Right atrium auricular region (tissue), 2 donors: ENCODE measurements around the gene CCDC91. TPM values are rescaled to one million over a fixed set of nuclear protein-coding genes. Genes with fewer than 3 reads are reported as not detected.

Source experiments
- DNase-seq: peaks from one replicate; pipeline ENCODE4 v3.0.0-alpha.2; 2019; ENCODE audit warnings: low spot score
- H3K27ac ChIP-seq, 2 donors: fragments of 200-600 bp; sonication (generic); 1 replicate in 1 of 2; 2 replicates in 1 of 2; pipeline ENCODE4 v1.5.1; 2016 to 2019
- H3K27me3 ChIP-seq, 2 donors: fragments of 200-600 bp; sonication (generic); one replicate each; pipeline versions ENCODE4 v1.5.1 to v1.6.0; 2017 to 2019
- H3K36me3 ChIP-seq: fragments of 200-600 bp; sonication (generic); one replicate; pipeline ENCODE4 v1.5.1; 2016
- H3K4me1 ChIP-seq, 2 donors: fragments of 200-600 bp; sonication (generic); one replicate each; pipeline versions ENCODE4 v1.5.1 to v1.6.0; 2017 to 2019
- H3K4me3 ChIP-seq, 2 donors: fragments of 200-600 bp; sonication (generic); 1 replicate in 1 of 2; 2 replicates in 1 of 2; pipeline ENCODE4 v1.5.1; 2017 to 2019; ENCODE audit warnings: mild to moderate bottlenecking in 1 of 2, moderate library complexity in 1 of 2
- H3K9me3 ChIP-seq, 2 donors: fragments of 200-600 bp; sonication (generic); one replicate each; pipeline ENCODE4 v1.5.1; 2019
- CTCF ChIP-seq, 2 donors: fragments of 200-600 bp; sonication (generic); IDR thresholded peaks; one replicate each; pipeline ENCODE4 v1.5.1; 2019; ENCODE audit warnings: antibody characterized with exemption in 2 of 2
- total RNA-seq, 2 donors: library from RNA; depleted of rRNA; stranded (reverse); fragments of >200 nt; gene quantifications; one replicate each; pipeline ENCODE4 v1.1.0, GENCODE V29; 2016

Gene CCDC91
- total RNA-seq, 2 donors from 2014 or later = 33.6 to 36.1 TPM

DNA sequence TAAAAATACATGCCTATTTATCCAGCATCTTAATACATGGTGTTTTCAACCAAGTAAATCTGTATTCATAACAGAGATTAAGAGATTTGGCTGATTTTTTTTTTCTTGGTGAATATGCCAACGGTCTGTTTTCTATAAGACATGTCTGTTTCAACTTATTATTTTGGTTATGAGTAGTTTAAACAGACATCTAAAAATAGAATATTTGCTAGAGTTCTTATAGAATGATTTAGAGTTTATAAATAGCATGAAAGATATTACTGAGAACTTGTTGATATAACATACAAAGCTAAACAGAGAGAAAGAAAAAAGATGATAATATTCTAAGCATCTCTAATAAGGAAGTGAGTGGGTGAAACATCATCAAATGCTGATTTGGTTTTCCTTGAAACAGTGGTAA is 199.9 kb downstream of the CCDC91 start:
- Histone ChIP-seq H3K27ac (no peak overlapping the region), H3K9me3 (no peaks in the 10 kb centered on the region), H3K27me3 (no peaks in the 10 kb centered on the region), H3K36me3 (no peaks in the 10 kb centered on the region), H3K4me1 (no peaks in the 10 kb centered on the region), H3K4me3 (no peak overlapping the region)
- DNase-seq = no peak
- no peak for TF ChIP-seq CTCF (IDR thresholded peaks at IDR 0.05)

GRCh38 chr12:28390761-28391385 is 200.6 kb downstream of the CCDC91 start:
- Histone ChIP-seq H3K27me3 (no peaks in the 10 kb centered on the region), H3K36me3 (no peaks in the 10 kb centered on the region), H3K4me1 (no peaks in the 10 kb centered on the region), H3K9me3 (no peaks in the 10 kb centered on the region), H3K27ac (no peak overlapping the region), H3K4me3 (no peak overlapping the region)
- no peak for TF ChIP-seq CTCF (IDR thresholded peaks at IDR 0.05)
- DNase-seq = no peak

DNA sequence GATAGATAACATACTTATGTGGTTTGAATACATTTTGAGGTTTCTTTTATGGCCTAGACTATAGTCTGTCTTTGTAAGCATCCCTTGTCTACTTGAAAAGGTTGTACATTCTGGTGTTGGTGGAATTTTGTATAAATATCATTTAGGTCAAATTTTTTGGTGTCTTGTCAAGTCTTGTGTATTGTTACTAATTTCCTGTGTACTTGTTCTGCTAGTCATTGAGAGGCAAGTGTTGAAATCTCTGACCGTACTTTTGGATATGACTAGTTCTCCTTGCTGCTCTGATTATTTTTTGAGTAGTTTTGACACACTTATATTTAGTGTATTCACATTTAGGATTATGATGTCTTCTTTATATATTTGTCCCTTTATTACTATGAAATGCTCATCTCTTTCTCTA is 219.6 kb downstream of the CCDC91 start:
- Histone ChIP-seq H3K4me1 (no peaks in the 10 kb centered on the region), H3K27ac (no peak overlapping the region), H3K4me3 (no peak overlapping the region), H3K9me3 (no peaks in the 10 kb centered on the region), H3K36me3 (no peaks in the 10 kb centered on the region), H3K27me3 (no peaks in the 10 kb centered on the region)
- TF ChIP-seq CTCF (IDR thresholded peaks at IDR 0.05) = no peak
- no peak for DNase-seq

- TF ChIP-seq CTCF (IDR thresholded peaks at IDR 0.05) = no peak
- Histone ChIP-seq H3K4me3 (no peak overlapping the region), H3K36me3 (no peaks in the 10 kb centered on the region), H3K27ac (no peak overlapping the region), H3K9me3 (no peaks in the 10 kb centered on the region), H3K4me1 (no peaks in the 10 kb centered on the region), H3K27me3 (no peaks in the 10 kb centered on the region)
- DNase-seq = no peak
Measured at GRCh38 chr12:28413460-28414109, 223.3 kb downstream of the CCDC91 start.

DNA sequence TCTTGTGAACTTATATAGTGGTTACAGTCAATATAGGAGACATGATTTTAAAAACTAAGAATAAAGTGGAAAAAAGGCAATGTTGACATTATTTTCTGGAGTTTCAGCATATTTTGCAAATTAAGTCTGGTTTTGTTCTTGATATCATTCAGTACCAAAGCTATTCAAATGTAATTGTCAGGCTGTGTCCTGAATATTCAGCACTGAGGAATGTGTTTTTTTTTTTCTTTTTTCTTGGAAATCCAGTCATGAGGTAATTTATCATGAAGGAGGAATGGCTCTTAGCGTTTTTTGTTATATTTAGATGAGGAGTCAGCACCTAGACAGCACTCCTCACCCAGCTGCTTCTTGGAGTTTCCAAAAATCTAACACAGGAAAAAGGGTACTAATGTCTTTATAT is 225.5 kb downstream of the CCDC91 start:
- TF ChIP-seq CTCF (IDR thresholded peaks at IDR 0.05) = no peak
- no peaks in the 10 kb centered on the region for H3K4me1 ChIP-seq
- H3K27me3 ChIP-seq = no peaks in the 10 kb centered on the region
- no peak for DNase-seq
- no peaks in the 10 kb centered on the region for H3K9me3 ChIP-seq
- H3K4me3 ChIP-seq = no peak overlapping the region
- no peaks in the 10 kb centered on the region for H3K36me3 ChIP-seq
- no peak overlapping the region for H3K27ac ChIP-seq

- TF ChIP-seq CTCF (IDR thresholded peaks at IDR 0.05) = no peak
- no peak overlapping the region for H3K4me3 ChIP-seq
- no peaks in the 10 kb centered on the region for H3K9me3 ChIP-seq
Measured at GRCh38 chr12:28421374-28421773, 231.1 kb downstream of the CCDC91 start.

More at GRCh38 chr12:28421374-28421773, 231.1 kb downstream of the CCDC91 start:
- H3K27me3 ChIP-seq = no peaks in the 10 kb centered on the region
- H3K27ac ChIP-seq = no peak overlapping the region
- no peaks in the 10 kb centered on the region for H3K36me3 ChIP-seq
- no peaks in the 10 kb centered on the region for H3K4me1 ChIP-seq
- no peak for DNase-seq
